NCI-H510A (cell line): Measurements from ENCODE around the gene FOXA3.
A peak's percentile ranks its signal among the peaks of the same experiment; 100 is the strongest.
"Not testable (repeated sequence)": the region's sequence is repeated elsewhere in the genome, so short reads cannot be mapped to it uniquely, and the experiment has no call there.

ENCODE experiments used
- DNase-seq: peaks from one replicate; lab custom pipeline; 2025; lab: John Stamatoyannopoulos, UW

Gene FOXA3

DNA sequence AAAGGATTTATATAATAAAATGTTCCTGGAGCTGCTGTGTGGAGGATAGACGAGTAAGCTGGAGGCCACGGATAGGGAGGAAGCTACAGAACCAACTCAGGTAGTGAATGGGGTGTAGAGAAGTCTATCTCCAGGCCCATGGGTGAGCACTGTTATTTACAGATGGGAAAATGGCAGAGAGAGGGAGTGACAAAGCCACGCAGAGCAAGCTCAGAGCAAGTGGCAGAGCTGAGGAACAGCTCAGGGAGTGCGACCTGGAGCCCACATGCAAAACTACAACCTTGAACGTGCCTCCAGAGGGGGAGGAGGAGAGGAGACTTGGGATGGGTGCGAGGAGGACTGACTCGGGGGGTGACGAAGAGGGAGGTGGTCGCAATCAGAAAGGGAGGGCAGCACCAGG lies 35.6 kb upstream of the FOXA3 start:
- no peak for DNase-seq

DNA sequence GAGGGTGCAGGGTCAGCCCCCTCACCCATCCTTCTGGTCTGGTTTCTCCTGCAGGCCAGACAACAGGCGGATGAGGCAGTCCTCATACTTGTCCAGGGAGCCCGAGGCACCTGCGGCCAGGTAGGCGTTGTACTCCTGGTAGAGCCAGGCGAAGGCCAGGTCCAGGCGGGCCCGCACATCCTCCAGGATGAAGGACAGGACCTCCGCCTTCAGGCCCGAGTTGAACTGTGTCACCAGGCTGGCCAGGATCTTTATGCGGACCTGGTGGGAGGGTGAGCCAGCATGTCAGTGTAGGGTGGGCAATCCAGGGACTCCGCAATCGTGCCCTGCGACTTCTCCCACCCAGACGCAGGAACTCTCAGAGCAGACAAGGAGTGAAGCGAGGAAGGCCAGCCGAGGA lies 35.2 kb upstream of the FOXA3 start:
- no peak for DNase-seq

DNA sequence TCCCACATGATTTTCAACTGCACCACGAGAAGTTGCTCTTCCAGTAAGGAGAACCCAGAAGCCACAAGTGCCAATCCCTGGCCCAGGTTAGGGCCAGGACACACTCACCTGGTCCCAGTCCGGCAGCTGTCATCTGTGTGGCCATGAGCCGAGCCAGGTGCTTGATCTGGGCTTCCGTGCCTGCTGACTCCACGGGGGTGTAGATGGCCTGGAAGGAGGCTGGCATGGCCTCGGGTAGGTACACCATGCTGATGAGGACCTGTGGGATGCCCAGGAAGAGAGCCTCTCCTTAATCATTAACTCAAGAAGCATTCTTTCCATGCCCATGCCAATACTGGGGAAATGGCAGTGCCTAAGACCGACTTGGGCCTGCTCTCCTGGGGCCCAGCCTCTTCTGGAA lies 29.2 kb upstream of the FOXA3 start:
- no peak for DNase-seq

DNA sequence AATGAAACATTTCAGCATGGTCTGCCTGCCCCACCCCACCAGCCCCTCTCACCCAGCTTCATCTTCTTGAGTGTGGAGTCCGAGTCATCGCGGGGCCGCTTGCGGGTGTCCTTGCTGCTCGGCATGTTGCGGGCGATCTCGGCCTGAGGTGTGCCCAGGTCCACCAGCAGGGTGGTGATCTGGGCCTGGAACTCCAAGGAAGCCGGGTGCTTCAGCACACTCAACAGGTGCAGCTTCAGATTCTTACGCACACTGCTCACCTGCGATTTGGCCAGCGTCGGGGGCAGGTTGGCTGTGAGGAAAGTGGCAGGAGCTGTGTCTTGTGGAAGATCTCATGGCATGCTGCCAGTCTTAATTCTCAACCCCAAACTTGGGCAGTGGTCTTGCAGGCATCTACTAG lies 21.9 kb upstream of the FOXA3 start:
- no peak for DNase-seq

DNA sequence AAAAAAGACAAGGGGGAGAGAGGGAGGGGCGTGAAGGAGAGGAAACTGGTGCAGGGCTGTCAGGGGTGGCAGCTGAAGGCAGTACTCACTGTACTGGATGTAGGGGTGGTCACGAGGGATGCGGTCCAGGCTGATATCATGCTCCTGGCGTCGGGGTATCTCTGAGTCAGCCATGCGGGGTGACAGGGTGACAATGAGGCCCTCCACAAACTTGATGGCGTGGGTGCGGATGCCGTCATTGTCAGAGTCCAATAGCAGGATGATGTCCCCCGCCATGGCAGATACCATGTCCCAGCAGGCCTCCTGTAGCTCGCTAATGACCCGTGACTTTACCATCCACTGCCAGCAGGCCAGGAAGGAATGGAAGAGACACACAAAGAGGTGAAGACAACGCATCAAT lies 16.5 kb upstream of the FOXA3 start:
- no peak for DNase-seq

DNA sequence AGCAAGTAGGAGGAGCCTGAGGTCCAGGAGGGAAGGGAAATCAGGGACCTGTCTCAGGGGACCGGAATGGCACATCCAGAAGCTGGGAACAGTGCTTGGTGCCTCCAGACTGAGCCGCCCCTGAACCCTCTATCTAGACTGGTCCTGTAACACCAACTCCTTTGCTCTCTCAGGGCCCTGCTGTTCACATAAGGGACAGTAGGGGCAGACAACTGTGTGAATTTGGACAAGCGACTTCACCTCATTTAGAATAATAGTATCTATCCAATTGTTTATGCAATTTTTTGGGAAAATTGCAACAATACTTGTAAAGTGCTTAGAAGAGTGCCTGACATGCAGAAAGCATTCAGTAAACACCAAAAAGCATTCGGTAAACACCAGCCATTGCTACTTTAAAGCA lies 15.2 kb upstream of the FOXA3 start:
- DNase-seq: no peak

DNA sequence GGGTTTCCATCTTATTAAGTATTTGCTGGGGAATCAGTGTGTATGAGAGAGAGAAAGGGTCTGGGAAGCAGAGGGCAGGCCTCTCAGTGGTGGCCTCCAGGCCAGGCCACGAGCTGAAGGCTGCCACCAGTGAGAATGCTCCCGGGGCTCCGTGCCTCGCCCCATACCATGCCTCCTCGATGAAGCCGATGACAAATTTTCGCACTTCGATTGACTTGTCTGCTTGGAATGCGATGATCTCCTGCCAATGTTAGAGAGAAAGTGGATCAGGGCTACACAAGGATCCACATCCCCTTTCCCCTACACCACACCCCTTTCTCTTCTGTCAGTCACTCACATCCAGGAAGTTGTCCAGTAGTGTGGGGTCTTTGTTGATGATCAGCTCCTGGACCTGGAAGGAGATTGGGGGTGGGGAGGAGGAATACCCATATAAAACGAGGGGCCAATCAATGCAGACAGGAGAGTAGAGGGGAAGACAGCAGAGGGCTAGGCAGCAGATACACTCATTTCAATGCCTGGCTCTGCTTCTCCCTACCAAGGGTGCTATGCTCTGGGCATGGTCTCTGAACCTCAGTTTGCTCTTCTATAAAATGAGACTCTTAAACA lies 11.9 kb upstream of the FOXA3 start:
- DNase-seq: no peak

DNA sequence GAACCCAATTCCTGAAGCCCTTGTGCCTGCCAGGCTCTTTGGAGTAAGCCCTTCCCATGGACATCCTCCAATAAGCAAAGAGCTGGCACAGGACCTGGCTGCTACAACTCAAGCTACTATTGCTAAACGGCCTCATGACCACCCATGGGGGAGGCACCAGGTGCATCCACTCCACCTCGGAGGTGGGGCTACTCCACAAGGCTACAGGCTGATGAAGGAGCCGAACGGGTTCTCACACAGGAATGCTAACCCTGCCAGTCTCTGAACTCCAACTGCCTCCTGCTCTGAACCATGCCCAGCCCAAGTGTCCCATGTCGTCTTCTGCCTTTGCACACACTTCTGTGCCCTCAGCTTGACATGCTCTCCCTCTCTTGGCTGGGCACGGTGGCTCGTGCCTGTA lies 11.1 kb upstream of the FOXA3 start:
- DNase-seq: peak; percentile 78

DNA sequence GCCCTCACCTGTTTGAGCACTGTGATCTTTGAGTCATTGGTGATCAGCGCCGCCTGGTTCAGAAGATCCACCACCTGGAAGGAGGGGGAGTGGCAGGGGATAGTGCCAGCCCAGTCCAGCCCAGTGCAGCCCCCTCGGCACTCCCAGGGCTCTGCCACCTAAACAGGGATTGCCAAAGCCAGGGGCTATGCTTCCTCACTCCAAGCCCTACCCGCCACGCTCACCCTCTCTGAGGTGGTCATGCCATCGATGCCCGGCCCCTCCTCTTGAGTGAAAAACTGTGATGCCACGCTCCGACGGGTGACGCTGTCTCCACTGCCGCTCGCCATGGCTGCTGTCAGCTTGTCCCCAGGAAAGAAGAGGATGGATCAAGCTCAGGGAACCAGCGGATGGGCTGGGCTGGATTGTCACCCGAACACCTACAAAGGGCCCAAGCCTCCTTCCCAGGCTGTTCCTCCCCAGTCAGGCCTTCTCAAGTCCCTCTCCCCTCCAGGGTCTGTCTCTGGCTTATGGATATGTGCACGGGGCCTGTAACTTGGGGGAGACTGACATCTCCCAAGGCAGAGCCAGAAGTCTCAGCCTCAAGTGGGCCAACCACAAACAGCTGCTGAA lies 9.9 kb upstream of the FOXA3 start:
- DNase-seq: no peak

DNA sequence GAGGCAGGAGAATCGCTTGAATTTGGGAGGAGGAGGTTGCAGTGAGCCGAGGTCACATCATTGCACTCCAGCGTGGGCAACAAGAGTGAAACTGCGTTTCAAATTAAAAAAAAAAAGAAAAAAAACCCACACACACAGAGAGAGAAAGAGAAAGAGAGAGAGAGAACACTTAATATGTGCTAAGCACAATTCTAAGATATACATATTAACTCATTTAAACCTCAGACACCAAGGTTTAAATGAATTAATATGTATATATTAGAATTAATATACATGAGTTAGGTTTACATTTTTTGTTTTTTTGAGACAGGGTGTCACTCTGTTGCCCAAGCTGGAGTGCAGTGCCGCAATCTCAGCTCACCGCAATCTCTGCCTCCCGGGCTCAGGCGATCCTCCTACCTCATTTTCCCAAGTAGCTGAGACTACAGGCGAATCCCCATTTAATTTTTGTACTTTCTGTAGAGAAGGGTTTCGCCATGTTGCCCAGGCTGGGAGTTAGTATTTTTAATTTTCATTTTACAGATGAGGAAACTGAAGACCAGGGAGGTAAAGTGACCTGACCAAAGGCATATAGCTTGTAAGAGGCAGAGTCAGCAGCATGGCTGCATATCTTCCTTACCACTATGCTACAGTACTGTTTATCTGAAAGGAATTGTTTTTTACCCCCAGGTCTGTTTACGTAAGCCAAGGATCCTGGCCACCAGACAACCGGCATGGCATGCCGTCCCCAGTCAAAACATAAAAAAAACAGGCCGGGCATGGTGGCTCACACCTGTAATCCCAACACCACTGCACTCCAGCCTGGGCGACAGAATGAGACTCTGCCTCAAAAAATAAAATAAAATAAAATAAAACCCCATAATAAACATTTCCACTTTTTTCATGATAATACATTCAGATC lies 3.5 kb upstream of the FOXA3 start:
- DNase-seq: no peak

DNA sequence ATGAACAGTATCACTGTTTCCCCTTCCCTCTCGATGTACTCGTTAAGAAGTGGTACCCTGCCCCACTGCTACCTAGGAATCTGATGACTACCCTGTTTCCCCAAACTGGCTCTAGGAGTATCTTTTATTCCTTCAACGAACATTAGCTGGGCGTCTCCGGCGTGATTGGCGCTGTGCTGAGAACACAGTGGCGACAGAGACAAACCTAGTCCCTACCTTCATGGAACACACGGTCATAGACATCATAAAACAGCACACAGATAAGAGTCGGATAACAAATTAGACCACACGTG lies 1.9 kb upstream of the FOXA3 start:
- no peak for DNase-seq

DNA sequence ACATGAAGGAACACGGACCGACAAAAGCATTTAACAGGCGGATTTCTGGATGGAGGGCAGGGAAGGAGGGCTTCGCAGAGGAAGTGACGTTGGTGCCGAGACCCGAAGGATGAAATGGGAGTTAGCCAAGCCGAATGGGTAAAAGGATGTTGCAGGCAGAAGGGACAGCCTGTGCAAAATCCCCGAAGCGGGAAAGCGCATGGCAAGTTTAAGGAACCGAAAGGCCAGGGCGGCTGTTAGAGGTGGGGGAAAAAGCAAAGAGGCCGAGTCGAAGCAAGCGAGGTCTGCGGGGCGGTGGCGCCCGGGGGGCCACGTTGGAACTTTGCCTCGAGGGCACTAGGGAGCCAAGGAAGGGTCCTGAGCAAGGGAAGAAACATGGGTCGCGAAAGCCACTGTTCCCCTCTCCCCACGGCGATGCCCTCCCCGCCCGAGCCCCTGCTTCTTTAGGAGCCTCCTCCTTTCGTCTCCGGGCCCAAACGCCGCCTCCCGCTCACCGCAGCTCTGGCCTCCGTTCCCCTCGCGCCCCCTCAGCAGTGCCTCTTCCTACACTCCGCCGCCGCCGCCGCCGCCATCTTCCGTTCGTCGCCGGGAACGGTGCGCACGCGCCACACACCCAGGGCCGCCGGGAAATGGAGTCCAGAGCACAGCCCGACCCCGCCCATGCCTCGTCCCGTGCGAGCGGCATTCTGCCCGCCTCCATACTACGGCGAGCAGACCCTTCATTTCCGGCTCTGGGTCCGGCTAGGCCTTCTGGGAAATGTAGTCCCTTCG lies 1.4 kb upstream of the FOXA3 start, which contains the start of gene SYMPK:
Gene SYMPK, minus strand, starts transcription at position 584 of the 771 bp plus-strand sequence. CDS start 8,652 bp downstream, outside the sequence.
- DNase-seq: peak; percentile 99

DNA sequence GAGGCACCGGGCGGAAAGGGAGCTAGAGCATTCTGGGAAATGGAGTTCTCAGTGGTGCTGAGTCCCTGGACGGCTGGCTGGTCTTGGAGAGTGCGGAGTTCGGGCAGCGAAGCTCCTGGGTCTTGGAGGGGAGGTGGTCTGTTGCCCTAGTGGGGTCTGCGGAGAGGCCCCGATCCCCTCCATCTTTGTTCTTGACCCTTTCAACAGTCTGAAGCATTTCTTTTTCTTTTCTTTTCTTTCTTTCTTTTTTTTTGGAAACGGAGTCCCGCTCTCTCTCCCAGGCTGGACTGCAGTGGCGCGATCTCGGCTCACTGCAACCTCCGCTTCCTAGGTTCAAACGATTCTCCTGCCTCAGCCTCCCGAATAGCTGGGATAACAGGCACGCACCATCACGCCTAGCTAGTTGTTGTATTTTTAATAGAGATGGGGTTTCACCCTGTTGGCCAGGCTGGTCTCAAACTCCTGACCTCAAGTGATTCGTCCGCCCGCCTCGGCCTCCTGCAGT lies 739 bp upstream of the FOXA3 start:
- no peak for DNase-seq

DNA sequence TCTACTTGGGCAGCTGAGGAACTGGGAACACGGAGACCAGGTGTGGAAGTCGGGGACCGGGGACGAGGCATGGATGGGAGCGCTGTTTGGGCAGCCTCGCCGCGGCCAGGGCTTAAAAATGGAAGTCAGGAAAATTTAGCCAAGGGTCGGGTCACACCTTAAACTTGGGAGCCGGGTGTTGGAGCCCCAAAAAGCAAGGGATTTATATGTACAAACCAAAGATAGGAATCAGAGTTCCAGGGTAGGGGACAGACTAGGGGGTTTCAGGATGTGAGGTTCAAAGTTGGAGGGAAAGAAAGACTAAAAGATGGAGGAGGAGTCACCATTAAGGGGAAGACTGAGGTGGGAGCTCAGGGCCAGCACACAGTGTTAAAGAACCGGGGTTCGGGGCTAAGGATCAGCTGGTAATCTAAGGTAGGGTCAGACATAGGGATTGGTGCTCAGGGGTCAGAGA lies 530 bp downstream of the FOXA3 start:
- no peak for DNase-seq

DNA sequence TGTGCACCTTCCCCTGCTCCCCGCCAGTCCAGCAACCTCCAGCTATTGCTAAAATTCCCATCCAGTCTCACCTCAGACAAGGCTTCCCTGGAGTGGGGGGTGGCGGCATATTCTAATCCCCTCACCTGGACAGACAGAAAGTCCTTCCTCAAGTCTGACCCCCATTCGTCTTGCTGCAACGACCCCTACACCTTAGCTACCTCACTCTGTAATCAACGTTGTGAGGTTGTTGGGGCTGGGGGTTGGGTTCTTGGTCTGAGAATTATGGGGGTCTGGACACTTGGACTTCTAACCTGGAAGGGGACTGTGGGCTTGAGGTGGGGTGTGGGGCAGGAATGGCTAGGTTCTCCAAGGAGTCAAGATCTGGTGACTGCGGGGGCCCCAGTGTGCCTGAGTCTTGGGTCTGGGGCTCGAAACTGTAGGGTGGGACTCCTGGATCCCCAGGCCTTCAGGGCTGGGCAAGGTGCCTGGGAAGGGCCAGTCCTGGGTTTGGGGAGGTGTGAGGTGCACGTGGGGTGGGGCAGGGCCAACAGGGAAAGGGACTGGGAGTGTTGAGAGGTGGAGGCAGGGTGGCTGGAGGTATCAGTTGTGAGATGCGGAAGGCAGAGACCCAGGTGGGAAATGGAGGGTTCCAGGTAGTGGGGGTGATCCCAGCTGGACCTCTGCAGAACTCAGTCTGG lies 1.3 kb downstream of the FOXA3 start:
- DNase-seq: no peak

DNA sequence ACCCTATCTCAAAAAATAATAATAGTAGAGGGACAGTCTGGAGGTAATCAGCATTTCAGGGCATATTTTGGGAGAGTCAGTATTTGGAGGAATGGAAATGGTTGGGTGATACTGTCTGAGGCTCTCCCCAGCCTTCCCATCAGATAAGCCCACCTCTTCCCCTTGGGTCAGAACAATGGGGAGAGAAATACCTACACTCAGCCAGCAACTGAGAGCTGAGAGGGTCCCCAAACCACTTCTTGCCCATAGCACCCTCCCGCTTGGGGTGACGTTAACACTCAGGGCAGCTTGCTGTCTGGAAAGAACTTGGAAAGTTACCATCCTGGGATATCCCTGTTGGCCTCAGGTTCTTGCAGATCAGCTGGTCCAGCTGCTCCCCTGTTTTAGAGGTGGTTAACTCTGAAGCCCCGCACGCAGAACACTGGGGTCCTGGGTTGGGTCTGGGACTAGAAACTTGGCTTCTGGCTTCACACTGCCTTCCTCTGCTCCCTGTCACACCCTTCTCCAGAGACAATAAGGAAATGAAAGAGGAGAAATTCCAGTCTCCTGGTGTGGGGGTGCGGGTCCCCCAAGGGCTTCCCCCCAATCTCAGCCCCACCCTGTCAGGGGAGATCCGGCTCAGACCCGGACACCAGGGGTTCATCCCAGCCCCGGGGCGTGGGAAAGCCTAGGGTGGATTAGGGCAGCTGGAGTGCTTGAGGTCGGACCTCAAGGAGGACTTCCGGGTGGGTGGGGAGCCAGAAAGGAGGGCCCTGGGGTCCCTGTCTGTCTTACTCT lies 2.5 kb downstream of the FOXA3 start:
- no peak for DNase-seq

DNA sequence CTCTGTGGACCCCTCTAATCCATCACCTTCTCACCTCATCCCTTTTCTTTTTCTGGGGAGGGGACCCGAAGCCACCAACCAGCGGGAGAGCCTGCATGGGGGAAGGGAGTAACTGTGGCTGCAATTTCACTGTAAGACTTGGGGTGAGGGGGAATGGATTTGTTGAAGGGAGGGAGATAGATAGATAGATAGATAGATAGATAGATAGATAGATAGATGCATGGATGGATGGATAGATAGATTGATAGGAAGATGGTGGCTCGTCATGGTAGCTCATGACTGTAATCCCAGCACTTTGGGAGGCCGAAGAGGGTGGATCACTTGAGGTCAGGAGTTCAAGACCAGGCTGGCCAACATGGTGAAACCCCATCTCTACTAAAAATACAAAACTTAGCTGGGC lies 3.1 kb downstream of the FOXA3 start:
- DNase-seq: not testable (repeated sequence)

DNA sequence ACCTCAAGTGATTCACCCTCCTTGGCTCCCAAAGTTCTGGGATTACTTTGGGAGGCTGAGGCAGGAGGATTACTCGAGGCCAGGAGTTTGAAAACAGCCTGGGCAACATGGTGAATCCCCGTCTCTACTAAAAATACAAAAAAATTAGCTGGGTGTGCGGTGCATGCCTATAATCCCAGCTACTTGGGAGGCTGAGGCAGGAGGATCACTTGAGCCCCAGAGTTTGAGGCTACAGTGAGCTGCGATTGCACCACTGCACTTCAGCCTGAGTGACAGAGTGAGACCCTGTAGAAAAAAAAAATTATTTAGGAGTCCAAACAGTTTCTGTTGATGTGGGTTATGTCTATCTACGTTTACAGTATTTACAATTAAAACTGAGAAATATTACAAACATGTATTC lies 6.7 kb downstream of the FOXA3 start:
- DNase-seq: no peak

DNA sequence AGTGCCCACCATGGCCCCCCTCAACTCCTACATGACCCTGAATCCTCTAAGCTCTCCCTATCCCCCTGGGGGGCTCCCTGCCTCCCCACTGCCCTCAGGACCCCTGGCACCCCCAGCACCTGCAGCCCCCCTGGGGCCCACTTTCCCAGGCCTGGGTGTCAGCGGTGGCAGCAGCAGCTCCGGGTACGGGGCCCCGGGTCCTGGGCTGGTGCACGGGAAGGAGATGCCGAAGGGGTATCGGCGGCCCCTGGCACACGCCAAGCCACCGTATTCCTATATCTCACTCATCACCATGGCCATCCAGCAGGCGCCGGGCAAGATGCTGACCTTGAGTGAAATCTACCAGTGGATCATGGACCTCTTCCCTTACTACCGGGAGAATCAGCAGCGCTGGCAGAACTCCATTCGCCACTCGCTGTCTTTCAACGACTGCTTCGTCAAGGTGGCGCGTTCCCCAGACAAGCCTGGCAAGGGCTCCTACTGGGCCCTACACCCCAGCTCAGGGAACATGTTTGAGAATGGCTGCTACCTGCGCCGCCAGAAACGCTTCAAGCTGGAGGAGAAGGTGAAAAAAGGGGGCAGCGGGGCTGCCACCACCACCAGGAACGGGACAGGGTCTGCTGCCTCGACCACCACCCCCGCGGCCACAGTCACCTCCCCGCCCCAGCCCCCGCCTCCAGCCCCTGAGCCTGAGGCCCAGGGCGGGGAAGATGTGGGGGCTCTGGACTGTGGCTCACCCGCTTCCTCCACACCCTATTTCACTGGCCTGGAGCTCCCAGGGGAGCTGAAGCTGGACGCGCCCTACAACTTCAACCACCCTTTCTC lies 8.2 kb downstream of the FOXA3 start:
- DNase-seq: no peak

DNA sequence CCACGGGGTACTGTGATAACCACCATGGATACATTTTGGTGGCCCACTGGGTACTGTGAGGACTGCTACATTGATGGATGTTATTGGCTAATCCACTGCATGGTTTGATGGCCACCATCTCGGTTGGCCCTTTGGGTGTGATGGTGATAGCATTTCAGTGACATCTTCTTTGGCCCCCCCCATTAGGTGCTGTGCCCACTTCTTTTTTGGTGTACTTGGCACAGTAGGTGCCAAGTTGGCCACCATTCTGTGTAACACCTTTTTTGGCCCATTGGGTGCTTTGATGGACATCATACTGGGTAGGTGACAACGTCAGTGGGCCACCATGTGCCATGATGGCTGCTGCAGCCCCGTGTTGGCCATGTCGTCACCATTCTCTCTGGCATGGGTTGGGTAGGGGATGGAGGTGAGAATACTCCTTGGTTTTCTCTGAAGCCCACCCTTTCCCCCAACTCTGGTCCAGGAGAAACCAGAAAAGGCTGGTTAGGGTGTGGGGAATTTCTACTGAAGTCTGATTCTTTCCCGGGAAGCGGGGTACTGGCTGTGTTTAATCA lies 9.2 kb downstream of the FOXA3 start:
- DNase-seq: no peak
